ENCODE measurements around the gene AGAP1. TPM values are rescaled to one million over a fixed set of nuclear protein-coding genes. Genes with fewer than 3 reads are reported as not detected.
"Not testable (repeated sequence)": the region's sequence is repeated elsewhere in the genome, so short reads cannot be mapped to it uniquely, and the experiment has no call there.

AGAP1 gene
- total RNA-seq, 2 experiments from 2014 or later, result 2.2 TPM

- Mint-ChIP-seq H3K9me3 (ENCODE audit: low read depth) (peaks cover 6% of the 10 kb centered on the region), H3K4me1 (no peaks in the 10 kb centered on the region), H3K27me3 (peaks cover 9% of the 10 kb centered on the region), H3K36me3 (ENCODE audit: low read depth) (no peaks in the 10 kb centered on the region), H3K27ac (no peak overlapping the region), H3K4me3 (no peak overlapping the region)
- ChIA-PET CTCF (no interaction called here), POLR2A (no interaction called here)
- DNase-seq (no peak), ATAC-seq (no peak)
- intact Hi-C loops (cut with DNase I, micrococcal nuclease), result loop anchor here in 1 of 2 experiments (5.0 kb wide), 1 partner anchor 1047 kb away; no protein-coding TSS in a partner anchor
Measured at GRCh38 chr2:235599596-235600338, 105.9 kb downstream of the AGAP1 start.

GRCh38 chr2:235600406-235600805 is 106.6 kb downstream of the AGAP1 start:
- DNase-seq, result no peak
- Mint-ChIP-seq H3K36me3 (ENCODE audit: low read depth) (no peaks in the 10 kb centered on the region), H3K27ac (no peak overlapping the region), H3K4me1 (no peaks in the 10 kb centered on the region), H3K4me3 (no peak overlapping the region), H3K27me3 (peaks cover 10% of the 10 kb centered on the region), H3K9me3 (ENCODE audit: low read depth) (peaks cover 6% of the 10 kb centered on the region)
- no peak for ATAC-seq
- POLR2A ChIA-PET, result no interaction called here
- intact Hi-C loops (cut with DNase I, micrococcal nuclease), result no loop called here
- CTCF ChIA-PET, result no interaction called here

- POLR2A ChIA-PET, result no interaction called here
- H3K4me1 Mint-ChIP-seq, result no peaks in the 10 kb centered on the region
- H3K27ac Mint-ChIP-seq, result no peak overlapping the region
- H3K9me3 Mint-ChIP-seq (ENCODE audit: low read depth), result peaks cover 6% of the 10 kb centered on the region
- H3K36me3 Mint-ChIP-seq (ENCODE audit: low read depth), result no peaks in the 10 kb centered on the region
- CTCF ChIA-PET, result no interaction called here
- peaks cover 14% of the 10 kb centered on the region for H3K27me3 Mint-ChIP-seq
- intact Hi-C loops (cut with DNase I, micrococcal nuclease), result no loop called here
- ATAC-seq (no peak), DNase-seq (no peak)
- no peak overlapping the region for H3K4me3 Mint-ChIP-seq
Measured at GRCh38 chr2:235600926-235601325, 107.1 kb downstream of the AGAP1 start.

GRCh38 chr2:235601960-235602704 is 108.3 kb downstream of the AGAP1 start:
- no peaks in the 10 kb centered on the region for H3K36me3 Mint-ChIP-seq (ENCODE audit: low read depth)
- ATAC-seq (no peak), DNase-seq (no peak)
- intact Hi-C loops (cut with DNase I, micrococcal nuclease), result no loop called here
- ChIA-PET POLR2A (no interaction called here), CTCF (no interaction called here)
- H3K27me3 Mint-ChIP-seq, result peaks cover 14% of the 10 kb centered on the region
- H3K27ac Mint-ChIP-seq, result no peak overlapping the region
- H3K9me3 Mint-ChIP-seq (ENCODE audit: low read depth), result peaks cover 6% of the 10 kb centered on the region
- H3K4me3 Mint-ChIP-seq, result no peak overlapping the region
- H3K4me1 Mint-ChIP-seq, result no peaks in the 10 kb centered on the region

- DNase-seq, result peak; percentile 10
- CTCF ChIA-PET, result not testable (repeated sequence)
Measured at GRCh38 chr2:235602971-235603370, 109.1 kb downstream of the AGAP1 start.

GRCh38 chr2:235603659-235604058 is 109.8 kb downstream of the AGAP1 start:
- CTCF ChIA-PET, result interaction anchor here (0.6 kb wide), 1 partner anchor 221 kb away, joined by 3 read pairs; no protein-coding TSS in a partner anchor
- ATAC-seq, result no peak
- H3K27ac Mint-ChIP-seq, result no peak overlapping the region
- no peaks in the 10 kb centered on the region for H3K36me3 Mint-ChIP-seq (ENCODE audit: low read depth)
- peaks cover 4% of the 10 kb centered on the region for H3K9me3 Mint-ChIP-seq (ENCODE audit: low read depth)
- intact Hi-C loops (cut with DNase I, micrococcal nuclease), result no loop called here
- DNase-seq, result no peak
- POLR2A ChIA-PET, result no interaction called here
- no peaks in the 10 kb centered on the region for H3K4me1 Mint-ChIP-seq
- H3K4me3 Mint-ChIP-seq, result no peak overlapping the region
- peaks cover 17% of the 10 kb centered on the region for H3K27me3 Mint-ChIP-seq

More at GRCh38 chr2:235602971-235603370, 109.1 kb downstream of the AGAP1 start:
- H3K27ac Mint-ChIP-seq; ATAC-seq; H3K4me3 Mint-ChIP-seq; H3K4me1 Mint-ChIP-seq; POLR2A ChIA-PET; H3K36me3 Mint-ChIP-seq (ENCODE audit: low read depth); intact Hi-C loops (cut with DNase I, micrococcal nuclease); H3K9me3 Mint-ChIP-seq (ENCODE audit: low read depth): not testable (repeated sequence)
- H3K27me3 Mint-ChIP-seq, result peaks cover 17% of the 10 kb centered on the region

GRCh38 chr2:235605312-235606003 is 111.6 kb downstream of the AGAP1 start:
- Mint-ChIP-seq H3K9me3 (ENCODE audit: low read depth) (peaks cover 4% of the 10 kb centered on the region), H3K27ac (no peak overlapping the region), H3K36me3 (ENCODE audit: low read depth) (no peaks in the 10 kb centered on the region), H3K4me3 (no peak overlapping the region), H3K27me3 (peaks cover 17% of the 10 kb centered on the region), H3K4me1 (no peaks in the 10 kb centered on the region)
- no peak for ATAC-seq
- intact Hi-C loops (cut with DNase I, micrococcal nuclease), result no loop called here
- ChIA-PET CTCF (no interaction called here), POLR2A (no interaction called here)
- DNase-seq, result peak; percentile 11

GRCh38 chr2:235606004-235606715 is 112.3 kb downstream of the AGAP1 start:
- intact Hi-C loops (cut with DNase I, micrococcal nuclease), result no loop called here
- CTCF ChIA-PET, result no interaction called here
- POLR2A ChIA-PET, result no interaction called here
- Mint-ChIP-seq H3K4me1 (no peaks in the 10 kb centered on the region), H3K36me3 (ENCODE audit: low read depth) (no peaks in the 10 kb centered on the region), H3K27me3 (peaks cover 15% of the 10 kb centered on the region), H3K27ac (no peak overlapping the region), H3K9me3 (ENCODE audit: low read depth) (peaks cover 4% of the 10 kb centered on the region), H3K4me3 (no peak overlapping the region)
- no peak for ATAC-seq
- no peak for DNase-seq

GRCh38 chr2:235607546-235608199 is 113.8 kb downstream of the AGAP1 start:
- DNase-seq (no peak), ATAC-seq (no peak)
- Mint-ChIP-seq H3K4me3 (no peak overlapping the region), H3K36me3 (ENCODE audit: low read depth) (no peaks in the 10 kb centered on the region), H3K4me1 (no peaks in the 10 kb centered on the region), H3K9me3 (ENCODE audit: low read depth) (peaks cover 4% of the 10 kb centered on the region), H3K27me3 (peaks cover 8% of the 10 kb centered on the region), H3K27ac (no peak overlapping the region)
- ChIA-PET CTCF (no interaction called here), POLR2A (no interaction called here)
- intact Hi-C loops (cut with DNase I, micrococcal nuclease), result no loop called here

GRCh38 chr2:235608200-235608887 is 114.5 kb downstream of the AGAP1 start:
- DNase-seq (no peak), ATAC-seq (no peak)
- no peak overlapping the region for H3K27ac Mint-ChIP-seq
- no peaks in the 10 kb centered on the region for H3K36me3 Mint-ChIP-seq (ENCODE audit: low read depth)
- ChIA-PET POLR2A (no interaction called here), CTCF (no interaction called here)
- peaks cover 8% of the 10 kb centered on the region for H3K27me3 Mint-ChIP-seq
- no peak overlapping the region for H3K4me3 Mint-ChIP-seq
- H3K4me1 Mint-ChIP-seq, result no peaks in the 10 kb centered on the region
- intact Hi-C loops (cut with DNase I, micrococcal nuclease), result no loop called here
- peaks cover under 1% of the 10 kb centered on the region for H3K9me3 Mint-ChIP-seq (ENCODE audit: low read depth)

- no peaks in the 10 kb centered on the region for H3K36me3 Mint-ChIP-seq (ENCODE audit: low read depth)
- intact Hi-C loops (cut with DNase I, micrococcal nuclease), result no loop called here
- ChIA-PET POLR2A (no interaction called here), CTCF (no interaction called here)
- ATAC-seq (no peak), DNase-seq (no peak)
- no peak overlapping the region for H3K27ac Mint-ChIP-seq
- no peaks in the 10 kb centered on the region for H3K9me3 Mint-ChIP-seq (ENCODE audit: low read depth)
- H3K4me3 Mint-ChIP-seq, result no peak overlapping the region
- H3K4me1 Mint-ChIP-seq, result no peaks in the 10 kb centered on the region
- H3K27me3 Mint-ChIP-seq, result peaks cover 12% of the 10 kb centered on the region
Measured at GRCh38 chr2:235609321-235609720, 115.5 kb downstream of the AGAP1 start.
